Urinary bladder (tissue), 4 donors: ENCODE data around the gene AATF. TPM values are rescaled to one million over a fixed set of nuclear protein-coding genes. Genes with fewer than 3 reads are reported as not detected.

Experiments used
- DNase-seq: peaks from one replicate; pipeline ENCODE4 v3.0.0-alpha.2; 2015; ENCODE audit errors: extremely low spot score
- H3K27ac ChIP-seq: one replicate; pipeline ENCODE4 v1.5.1; 2013; ENCODE audit warnings: low read depth, mild to moderate bottlenecking, moderate library complexity
- H3K36me3 ChIP-seq: one replicate; pipeline ENCODE4 v1.6.1; 2013; ENCODE audit warnings: mild to moderate bottlenecking, moderate library complexity; ENCODE audit not compliant: insufficient read depth
- H3K4me1 ChIP-seq: one replicate; pipeline ENCODE4 v1.6.1; 2013; ENCODE audit warnings: mild to moderate bottlenecking, moderate library complexity; ENCODE audit not compliant: insufficient read depth
- H3K4me3 ChIP-seq: one replicate; pipeline ENCODE4 v1.5.1; 2013; ENCODE audit warnings: low read depth, low read length
- WGBS: extraction: QIAGEN DNeasy Blood & Tissue Kit; methylation state at CpG from one replicate; pipeline ENCODE4 v1.1.7; 2013; 5-methylcytosine and 5-hydroxymethylcytosine counted together
- polyA plus RNA-seq: library from polyadenylated mRNA; stranded (reverse); fragments of 200-250 nt; gene quantifications from one replicate; pipeline ENCODE4 v1.2.3, GENCODE V29; 2013
- total RNA-seq: library from RNA; depleted of rRNA; stranded (reverse); fragments of >200 nt; gene quantifications from one replicate; pipeline ENCODE4 v1.2.3, GENCODE V29; 2014
- donor health status: healthy with polysubstance abuse.
- donor health status: healthy.

Gene AATF
- total and polyA plus RNA-seq, 2 donors: 11.3 to 46.0 TPM

DNA sequence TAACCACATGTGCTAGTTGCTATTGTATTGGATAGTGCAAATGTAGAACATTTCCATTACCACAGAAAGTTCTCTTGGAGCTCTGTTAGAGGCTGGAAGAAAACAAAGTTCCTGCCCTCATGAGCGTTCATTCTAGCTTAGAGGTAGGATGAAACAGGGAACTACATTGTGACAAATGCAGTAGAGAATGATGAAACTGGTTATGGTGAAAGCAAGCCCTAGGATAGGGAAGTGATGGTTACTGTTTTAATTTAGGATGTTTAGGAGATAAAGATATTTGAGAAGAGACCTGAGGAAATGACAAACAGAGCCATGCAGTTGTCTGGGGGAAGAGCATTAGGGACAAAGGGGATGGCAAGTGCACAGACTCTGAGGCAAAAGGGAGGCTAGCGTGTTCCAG, 50.7 kb downstream of the AATF start:
- Histone ChIP-seq H3K27ac (no peak overlapping the region), H3K4me1 (no peaks in the 10 kb centered on the region), H3K4me3 (no peak overlapping the region), H3K36me3 (peaks cover 7% of the 10 kb centered on the region)
- WGBS: 94% methylated on average over 2 of the region's 2 CpGs
- DNase-seq: no peak

- no peaks in the 10 kb centered on the region for H3K4me1 ChIP-seq
- H3K27ac ChIP-seq: no peak overlapping the region
- WGBS: 77% methylated on average over 4 of the region's 4 CpGs
- peaks cover 3% of the 10 kb centered on the region for H3K36me3 ChIP-seq
- no peak overlapping the region for H3K4me3 ChIP-seq
- no peak for DNase-seq
Measured at GRCh38 chr17:37016780-37017179, 68.0 kb downstream of the AATF start.

DNA sequence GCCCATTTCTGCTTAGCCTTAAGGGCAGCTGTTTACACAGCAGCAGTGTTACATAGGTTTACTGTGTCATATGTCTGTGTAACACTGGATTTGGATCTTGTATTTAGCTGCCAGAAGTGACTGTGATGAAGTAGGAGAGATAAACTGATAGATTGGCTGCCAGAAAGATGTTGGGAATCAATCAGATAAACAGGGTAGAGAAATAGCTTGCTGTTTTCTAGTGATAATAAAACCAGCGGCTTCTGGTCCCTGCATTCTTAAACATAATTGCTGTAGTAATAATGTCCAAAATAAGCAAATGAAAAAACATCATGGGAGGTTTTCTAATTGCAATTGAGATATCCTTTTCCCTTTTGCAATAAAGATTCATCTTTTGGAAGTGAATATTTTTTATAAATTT, 68.7 kb downstream of the AATF start:
- Histone ChIP-seq H3K36me3 (no peaks in the 10 kb centered on the region), H3K4me3 (no peak overlapping the region), H3K4me1 (no peaks in the 10 kb centered on the region), H3K27ac (no peak overlapping the region)
- DNase-seq: no peak
- WGBS: 69% methylated on average over 1 of the region's 1 CpG

DNA sequence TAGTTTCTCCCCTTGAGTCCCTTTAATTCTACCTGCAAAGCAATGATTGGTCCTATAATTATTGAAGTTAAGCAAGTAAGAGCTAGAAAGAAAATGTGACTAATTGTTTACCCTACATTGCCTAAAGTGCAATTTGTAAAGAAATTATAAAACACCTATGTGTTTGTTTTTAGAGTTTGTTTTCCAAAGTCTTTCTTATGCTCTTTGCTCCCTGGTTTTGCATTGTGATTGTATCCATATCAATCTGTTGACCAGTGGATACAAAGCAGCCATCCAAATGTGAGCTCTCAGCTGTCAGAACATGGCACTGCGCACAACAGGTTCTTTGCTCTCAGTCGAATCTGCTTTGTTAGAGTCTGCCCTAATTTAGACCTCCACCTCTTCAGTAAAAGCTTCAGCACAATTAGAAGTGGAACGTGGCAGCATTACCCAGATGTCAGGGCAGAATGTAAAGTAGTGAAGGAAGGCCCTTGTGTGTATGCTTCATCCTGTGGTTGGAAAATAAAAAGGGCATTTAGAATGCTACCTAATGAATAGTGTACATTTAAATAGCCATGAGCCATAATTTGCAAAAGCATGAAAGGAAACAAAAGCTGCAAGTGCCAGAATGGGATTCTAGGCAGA, 70.5 kb downstream of the AATF start:
- no peak overlapping the region for H3K27ac ChIP-seq
- H3K4me1 ChIP-seq: no peaks in the 10 kb centered on the region
- WGBS: 88% methylated on average over 3 of the region's 3 CpGs
- H3K4me3 ChIP-seq: no peak overlapping the region
- H3K36me3 ChIP-seq: no peaks in the 10 kb centered on the region
- DNase-seq: no peak

DNA sequence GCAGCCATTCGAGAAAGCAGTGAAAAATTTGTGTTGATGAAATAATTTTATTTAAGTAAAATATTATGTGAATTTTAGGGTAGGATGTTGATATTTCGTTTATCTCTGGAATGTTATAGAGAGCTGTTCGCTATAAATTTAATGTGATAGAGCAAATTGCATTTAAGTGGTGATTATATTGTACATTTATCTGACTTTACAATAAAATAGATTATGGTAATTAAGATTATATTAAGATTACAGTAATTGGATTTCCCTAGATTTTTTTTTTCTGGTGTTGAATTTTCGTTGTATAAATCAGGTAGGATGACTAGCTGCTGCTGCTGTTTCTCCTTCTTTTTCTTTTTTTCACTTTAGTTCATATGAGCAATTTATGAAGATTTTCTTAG, 71.0 kb downstream of the AATF start:
- Histone ChIP-seq H3K36me3 (no peaks in the 10 kb centered on the region), H3K27ac (no peak overlapping the region), H3K4me3 (no peak overlapping the region), H3K4me1 (no peaks in the 10 kb centered on the region)
- WGBS: 95% methylated on average over 4 of the region's 4 CpGs
- DNase-seq: no peak

DNA sequence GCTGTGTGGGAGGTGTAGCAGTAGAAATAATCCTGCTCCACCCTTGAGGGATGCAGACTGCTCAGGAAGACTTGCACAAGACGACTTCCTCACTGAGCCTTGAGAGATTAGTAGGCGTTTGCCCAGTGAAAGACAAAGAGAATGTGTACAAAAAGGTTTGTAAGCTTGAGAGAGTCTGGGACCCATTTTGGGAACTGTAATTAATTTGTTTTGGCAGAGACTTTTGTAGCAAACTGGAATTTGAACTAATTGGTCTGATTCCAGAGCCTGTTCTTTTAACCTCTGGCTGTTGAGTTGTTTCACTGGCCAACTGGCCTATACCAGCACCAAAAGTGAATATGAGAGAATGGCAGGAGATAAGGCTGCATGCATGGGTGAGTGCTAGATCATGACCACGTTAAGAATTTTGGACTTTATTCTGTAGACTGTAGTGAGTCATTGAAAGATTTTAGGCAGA, 75.5 kb downstream of the AATF start:
- no peaks in the 10 kb centered on the region for H3K4me1 ChIP-seq
- H3K27ac ChIP-seq: no peak overlapping the region
- no peak for DNase-seq
- no peak overlapping the region for H3K4me3 ChIP-seq
- WGBS: 65% methylated on average over 3 of the region's 3 CpGs
- no peaks in the 10 kb centered on the region for H3K36me3 ChIP-seq

GRCh38 chr17:37025238-37025637, 76.5 kb downstream of the AATF start:
- H3K4me3 ChIP-seq: no peak overlapping the region

DNA sequence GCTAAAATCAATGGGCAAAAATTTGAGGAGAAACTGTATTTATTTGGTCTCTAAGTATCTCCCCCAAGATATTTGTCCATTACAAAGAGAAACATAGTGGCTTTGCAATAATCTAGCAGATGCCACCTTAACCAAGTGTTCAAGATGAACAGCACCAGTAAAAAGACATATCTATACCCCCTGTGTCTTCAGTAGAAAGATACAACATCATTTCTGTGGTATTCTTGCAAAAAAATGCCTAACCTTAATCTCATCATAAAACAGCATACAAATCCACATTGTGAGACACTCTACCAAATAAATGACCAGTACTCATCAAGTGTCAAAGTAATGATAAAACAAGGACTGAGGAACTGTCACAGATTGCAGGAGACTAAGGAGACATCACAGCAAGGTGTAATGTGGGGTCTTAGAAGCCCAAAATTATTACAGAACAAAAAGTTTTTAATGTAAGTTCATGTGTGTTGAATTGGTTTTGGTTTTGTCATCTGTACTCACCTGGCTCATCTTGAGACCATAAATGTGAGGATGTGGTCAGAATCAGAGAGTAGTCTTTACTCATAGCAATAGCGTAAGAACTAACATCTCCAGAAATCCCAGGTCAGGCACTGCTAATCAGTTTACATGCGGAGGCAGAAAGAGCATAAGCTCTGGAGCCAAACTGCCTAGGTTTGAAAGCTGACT, 77.2 kb downstream of the AATF start:
- H3K4me1 ChIP-seq: no peaks in the 10 kb centered on the region

More at GRCh38 chr17:37025238-37025637, 76.5 kb downstream of the AATF start:
- 68% methylated on average over 8 of the region's 8 CpGs for WGBS
- H3K27ac ChIP-seq: no peak overlapping the region
- H3K36me3 ChIP-seq: no peaks in the 10 kb centered on the region
- DNase-seq: no peak
- no peaks in the 10 kb centered on the region for H3K4me1 ChIP-seq

DNA sequence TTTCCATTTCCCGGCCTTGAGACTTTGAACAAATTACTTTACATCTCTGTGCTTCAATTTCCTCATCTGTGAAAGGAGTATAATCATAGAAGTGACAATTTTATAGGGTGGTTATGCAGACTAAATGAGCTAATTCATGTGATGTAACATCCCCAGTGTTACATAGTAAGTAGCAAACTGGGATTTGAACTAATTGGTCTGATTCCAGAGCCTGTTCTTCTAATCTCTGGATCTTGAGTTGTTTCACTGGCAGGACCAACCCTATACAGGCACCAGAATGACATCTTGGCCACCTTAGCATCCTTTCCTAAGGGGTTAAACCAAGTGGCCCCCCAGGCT, 77.7 kb downstream of the AATF start:
- no peak overlapping the region for H3K27ac ChIP-seq
- WGBS: 86% methylated on average over 1 of the region's 1 CpG
- no peak for DNase-seq
- no peaks in the 10 kb centered on the region for H3K4me1 ChIP-seq
- no peaks in the 10 kb centered on the region for H3K36me3 ChIP-seq
- H3K4me3 ChIP-seq: no peak overlapping the region

More for the DNA sequence above, 77.2 kb downstream of the AATF start:
- Histone ChIP-seq H3K4me3 (no peak overlapping the region), H3K36me3 (no peaks in the 10 kb centered on the region), H3K27ac (no peak overlapping the region)
- no peak for DNase-seq
- 93% methylated on average over 2 of the region's 2 CpGs for WGBS

DNA sequence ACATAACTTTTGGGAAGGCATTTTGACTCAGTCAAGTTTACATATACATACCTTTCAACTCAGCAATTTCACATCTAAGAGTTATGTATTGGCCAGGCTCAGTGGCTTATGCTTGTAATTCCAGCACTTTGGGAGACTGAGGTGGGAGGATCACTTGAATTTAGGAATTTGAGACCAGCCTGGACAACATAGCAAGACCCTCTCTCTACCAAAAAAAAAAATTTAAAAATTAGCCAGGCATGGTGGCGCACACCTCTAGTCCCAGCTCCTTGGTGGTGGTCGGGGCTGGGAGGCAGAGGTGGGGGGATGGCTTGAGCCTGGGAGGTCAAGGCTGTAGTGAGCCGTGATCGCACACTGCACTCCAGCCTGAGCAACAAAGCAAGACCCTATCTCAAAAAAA, 79.3 kb downstream of the AATF start:
- Histone ChIP-seq H3K4me1 (no peaks in the 10 kb centered on the region), H3K27ac (no peak overlapping the region), H3K4me3 (no peak overlapping the region), H3K36me3 (no peaks in the 10 kb centered on the region)
- WGBS: 83% methylated on average over 4 of the region's 4 CpGs
- no peak for DNase-seq

DNA sequence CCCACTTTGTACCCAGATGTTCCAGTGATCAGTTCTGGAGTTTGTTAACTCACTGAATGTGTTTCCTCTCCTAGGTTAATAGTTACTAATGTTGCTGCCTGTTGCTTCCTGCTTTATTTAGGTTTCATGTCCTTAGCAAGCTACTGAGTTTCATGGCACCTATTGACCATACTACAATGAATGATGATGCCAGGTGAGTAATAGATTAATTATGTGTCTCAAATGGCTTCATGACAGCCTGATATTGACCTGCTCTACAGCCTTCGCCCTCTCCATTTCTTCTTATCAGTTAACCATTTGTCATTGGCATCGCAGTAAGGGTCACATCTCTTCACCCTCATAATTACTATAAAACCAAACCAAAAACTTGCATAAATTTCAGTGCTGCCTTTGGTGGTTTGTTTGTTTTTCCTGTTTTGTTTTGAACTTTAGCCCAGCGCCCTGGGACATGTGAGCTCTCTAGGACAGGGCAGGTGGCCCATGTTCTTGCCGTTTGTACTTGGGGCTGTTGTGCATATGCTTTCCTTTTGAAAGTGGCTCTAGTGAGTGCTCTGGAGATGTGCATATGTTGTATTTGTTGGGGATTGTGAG, 82.8 kb downstream of the AATF start:
- no peak for DNase-seq
- 94% methylated on average over 4 of the region's 4 CpGs for WGBS

DNA sequence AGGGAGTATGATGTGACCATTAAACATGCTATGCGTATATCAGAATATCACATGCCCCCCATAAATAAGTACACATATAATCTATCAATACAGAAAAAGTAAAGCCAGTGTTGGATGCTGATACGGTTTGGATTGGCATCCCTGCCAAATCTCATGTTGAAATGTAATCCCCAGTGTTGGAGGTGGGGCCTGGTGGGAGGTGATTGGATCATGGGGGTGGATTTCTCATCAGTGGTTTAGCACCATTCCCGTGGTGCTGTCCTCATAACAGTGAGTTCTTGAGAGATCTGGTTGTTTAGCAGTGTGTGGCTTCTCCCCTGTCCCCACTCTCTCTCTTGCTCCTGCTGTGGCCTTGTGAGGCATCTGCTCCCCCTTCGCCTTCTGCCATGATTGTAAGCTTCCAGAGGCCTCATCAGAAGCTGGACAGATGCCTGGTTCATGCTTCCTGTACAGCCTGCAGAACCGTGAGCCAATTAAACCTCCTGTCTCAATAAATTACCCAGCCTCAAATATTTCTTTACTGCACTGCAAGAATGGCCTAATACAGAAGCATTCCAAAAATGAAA, 88.9 kb downstream of the AATF start:
- H3K4me3 ChIP-seq: no peak overlapping the region
- no peak for DNase-seq
- no peaks in the 10 kb centered on the region for H3K36me3 ChIP-seq
- 84% methylated on average over 5 of the region's 5 CpGs for WGBS
- H3K27ac ChIP-seq: no peak overlapping the region
- H3K4me1 ChIP-seq: no peaks in the 10 kb centered on the region

More for the DNA sequence above, 82.8 kb downstream of the AATF start:
- H3K4me3 ChIP-seq: no peak overlapping the region
- no peak overlapping the region for H3K27ac ChIP-seq
- H3K4me1 ChIP-seq: no peaks in the 10 kb centered on the region
- no peaks in the 10 kb centered on the region for H3K36me3 ChIP-seq

DNA sequence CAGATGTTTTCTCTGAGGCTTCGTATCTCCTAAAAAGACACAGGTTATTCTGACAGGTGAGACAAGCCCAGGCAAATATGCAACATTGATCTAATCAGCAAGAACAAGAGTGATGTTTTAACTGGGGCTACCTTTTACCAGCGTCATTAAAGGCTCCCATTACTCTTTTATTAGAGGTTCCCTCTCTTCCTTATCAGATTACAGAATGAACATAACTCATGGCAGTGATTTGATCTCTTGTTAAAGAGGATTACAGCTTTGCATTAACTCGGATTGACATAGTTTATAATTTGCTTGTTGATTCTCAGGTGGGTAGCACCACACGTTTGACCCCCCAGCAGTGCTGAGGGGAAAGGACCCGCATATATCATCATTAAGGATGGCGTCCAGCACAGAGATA, 90.5 kb downstream of the AATF start:
- no peak overlapping the region for H3K27ac ChIP-seq
- no peaks in the 10 kb centered on the region for H3K4me1 ChIP-seq
- DNase-seq: no peak
- WGBS: 58% methylated on average over 6 of the region's 6 CpGs
- H3K36me3 ChIP-seq: no peaks in the 10 kb centered on the region
- no peak overlapping the region for H3K4me3 ChIP-seq

DNA sequence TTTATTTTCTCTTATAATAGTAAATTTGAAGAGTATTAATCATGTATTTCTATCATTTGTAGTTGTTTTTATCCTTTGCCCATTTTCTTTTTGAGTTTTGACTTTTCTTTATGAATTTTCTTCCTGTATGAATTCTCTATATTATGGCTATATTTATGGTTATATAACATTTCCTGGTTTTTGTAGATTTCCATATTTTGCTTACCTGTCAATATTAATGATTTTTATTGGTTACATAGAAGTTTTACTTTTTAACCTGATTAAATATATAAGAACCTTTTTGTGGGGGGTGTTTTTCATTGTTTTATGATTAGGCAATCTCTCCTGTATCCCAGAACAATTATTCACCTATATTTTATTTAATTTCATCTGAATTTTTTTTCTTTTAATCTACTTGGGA, 93.2 kb downstream of the AATF start:
- Histone ChIP-seq H3K36me3 (no peaks in the 10 kb centered on the region), H3K4me3 (no peak overlapping the region), H3K27ac (no peak overlapping the region), H3K4me1 (no peaks in the 10 kb centered on the region)
- no peak for DNase-seq
